RWPE2 (cell line): ENCODE results near the gene ABCB6.

Experiments used
- ATAC-seq: fragments of 200-7000 bp; cut with Tn5 transposase; 3 replicates; pipeline ENCODE4 v1.9.1; 2021; ENCODE audit warnings: low read depth
- DNase-seq: peaks from one replicate; pipeline ENCODE4 v3.0.0-alpha.2; 2020; ENCODE audit warnings: low spot score
- H3K27ac ChIP-seq: fragments of 450-650 bp; 2 replicates; pipeline ENCODE4 v1.5.1; 2017; ENCODE audit warnings: mild to moderate bottlenecking; ENCODE audit not compliant: poor library complexity, severe bottlenecking
- H3K27me3 ChIP-seq: fragments of 250-450 bp; sonication (Bioruptor Pico); 2 replicates; pipeline ENCODE4 v1.5.1; 2021; ENCODE audit warnings: mild to moderate bottlenecking, moderate library complexity; ENCODE audit not compliant: insufficient read depth, poor library complexity, severe bottlenecking
- H3K36me3 ChIP-seq: fragments of 250-450 bp; sonication (Bioruptor Pico); 2 replicates; pipeline ENCODE4 v1.5.1; 2020; ENCODE audit warnings: low read depth, mild to moderate bottlenecking, moderate library complexity
- H3K4me1 ChIP-seq: fragments of 250-450 bp; sonication (Bioruptor Pico); 2 replicates; pipeline ENCODE4 v1.5.1; 2021; ENCODE audit warnings: mild to moderate bottlenecking, moderate library complexity; ENCODE audit not compliant: insufficient read depth, poor library complexity, severe bottlenecking
- H3K4me3 ChIP-seq: fragments of 250-450 bp; sonication (Bioruptor Pico); 2 replicates; pipeline ENCODE4 v1.5.1; 2021; ENCODE audit warnings: mild to moderate bottlenecking, moderate library complexity; ENCODE audit not compliant: severe bottlenecking
- H3K9me3 ChIP-seq: fragments of 250-450 bp; sonication (Bioruptor Pico); 2 replicates; pipeline ENCODE4 v1.5.1; 2021; ENCODE audit warnings: mild to moderate bottlenecking, moderate library complexity; ENCODE audit not compliant: severe bottlenecking
- TF ChIP-seq, protein P1 (sequence below): fragments of 450-650 bp; IDR thresholded peaks from one replicate; pipeline ENCODE4 v1.5.1; 2017; ENCODE audit warnings: mild to moderate bottlenecking, moderate library complexity; ENCODE audit not compliant: poor library complexity, severe bottlenecking

Gene ABCB6

DNA sequence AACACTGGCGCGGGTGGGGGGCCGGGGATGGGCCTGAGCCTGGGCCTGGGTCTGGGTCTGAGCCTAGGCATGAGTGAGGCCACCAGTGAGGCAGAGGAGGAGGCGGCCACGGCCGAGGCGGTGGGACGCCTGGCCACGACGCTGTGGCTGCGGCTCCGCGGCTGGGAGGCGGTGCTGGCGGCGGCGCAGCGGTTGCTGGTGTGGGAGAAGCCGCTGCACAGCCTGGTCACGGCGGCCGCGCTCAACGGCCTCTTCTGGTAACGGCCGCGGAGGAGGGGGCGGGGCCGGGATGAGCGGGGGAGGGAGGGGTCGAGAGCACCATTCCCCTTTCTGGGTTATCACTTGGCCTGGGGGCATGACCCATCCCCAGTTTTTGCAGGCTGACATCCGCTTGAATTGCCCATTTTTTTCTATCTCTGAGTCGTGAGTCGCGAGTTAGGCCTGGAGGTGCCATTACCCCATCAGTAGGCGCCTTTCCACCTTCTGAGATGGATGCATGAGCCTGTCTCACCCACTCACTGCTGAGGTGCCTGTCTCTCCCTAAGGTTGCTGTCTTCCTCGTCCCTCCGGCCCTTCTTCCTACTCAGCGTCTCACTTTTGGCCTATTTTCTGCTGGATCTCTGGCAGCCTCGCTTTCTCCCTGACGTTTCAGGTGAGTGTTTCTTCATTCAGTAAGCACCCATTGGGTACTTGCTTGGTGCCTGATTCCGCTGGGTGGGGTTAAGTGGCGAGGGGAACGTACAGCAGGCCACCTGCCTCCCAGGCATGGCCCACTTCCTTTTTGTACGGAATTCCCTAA, 40.2 kb downstream of the ABCB6 start:
- H3K36me3 ChIP-seq, result peaks cover 43% of the 10 kb centered on the region
- peak overlapping the region; percentile 81 for H3K4me3 ChIP-seq
- no peaks in the 10 kb centered on the region for H3K9me3 ChIP-seq
- no peaks in the 10 kb centered on the region for H3K27me3 ChIP-seq
- H3K4me1 ChIP-seq, result no peaks in the 10 kb centered on the region
- ATAC-seq (peak; percentile 1; the same call in 1 of the 3 replicates), DNase-seq (no peak)
- H3K27ac ChIP-seq, result peak overlapping the region; percentile 91
- TF ChIP-seq, protein P1, sequence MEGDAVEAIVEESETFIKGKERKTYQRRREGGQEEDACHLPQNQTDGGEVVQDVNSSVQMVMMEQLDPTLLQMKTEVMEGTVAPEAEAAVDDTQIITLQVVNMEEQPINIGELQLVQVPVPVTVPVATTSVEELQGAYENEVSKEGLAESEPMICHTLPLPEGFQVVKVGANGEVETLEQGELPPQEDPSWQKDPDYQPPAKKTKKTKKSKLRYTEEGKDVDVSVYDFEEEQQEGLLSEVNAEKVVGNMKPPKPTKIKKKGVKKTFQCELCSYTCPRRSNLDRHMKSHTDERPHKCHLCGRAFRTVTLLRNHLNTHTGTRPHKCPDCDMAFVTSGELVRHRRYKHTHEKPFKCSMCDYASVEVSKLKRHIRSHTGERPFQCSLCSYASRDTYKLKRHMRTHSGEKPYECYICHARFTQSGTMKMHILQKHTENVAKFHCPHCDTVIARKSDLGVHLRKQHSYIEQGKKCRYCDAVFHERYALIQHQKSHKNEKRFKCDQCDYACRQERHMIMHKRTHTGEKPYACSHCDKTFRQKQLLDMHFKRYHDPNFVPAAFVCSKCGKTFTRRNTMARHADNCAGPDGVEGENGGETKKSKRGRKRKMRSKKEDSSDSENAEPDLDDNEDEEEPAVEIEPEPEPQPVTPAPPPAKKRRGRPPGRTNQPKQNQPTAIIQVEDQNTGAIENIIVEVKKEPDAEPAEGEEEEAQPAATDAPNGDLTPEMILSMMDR, result peak; percentile 35

DNA sequence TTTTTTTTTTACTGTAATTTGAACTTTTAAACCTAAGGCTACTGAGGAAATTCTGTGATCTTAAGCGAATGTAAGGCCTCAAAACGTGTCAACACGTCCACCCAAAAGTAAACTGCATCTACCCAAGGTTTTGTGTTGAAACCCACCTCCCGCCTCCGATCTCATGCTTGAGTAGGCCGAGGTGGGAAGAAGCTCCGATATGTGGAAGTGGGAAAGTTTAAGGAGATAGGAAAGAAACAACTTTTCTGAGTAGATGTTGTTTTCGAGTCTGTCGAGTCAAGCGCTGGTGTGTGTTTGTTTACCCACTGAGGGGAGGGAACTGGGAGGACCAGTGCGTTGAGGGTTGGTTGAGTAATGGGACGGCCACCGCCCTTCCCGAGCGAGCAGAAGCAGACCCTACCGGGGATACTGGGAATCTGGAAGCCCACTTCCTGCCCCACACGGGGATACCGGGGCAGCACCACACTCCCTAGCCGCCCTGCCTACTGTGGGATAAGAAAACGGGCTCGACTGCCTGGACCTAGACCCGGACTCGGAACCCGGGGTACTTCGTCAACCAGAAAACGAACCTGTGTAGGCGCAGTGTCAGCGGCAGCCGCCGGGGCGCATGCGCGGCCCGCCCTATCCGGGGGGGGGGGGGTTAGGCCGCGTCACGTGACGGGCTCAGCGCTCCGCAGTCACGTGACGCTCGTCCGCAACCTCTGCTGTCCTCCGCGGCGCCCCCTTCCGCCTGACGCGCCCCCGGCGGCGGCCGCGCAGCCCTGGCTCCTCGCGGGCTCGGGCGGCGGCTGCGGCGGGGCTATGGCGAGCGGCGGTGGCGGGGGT, 41.0 kb downstream of the ABCB6 start, which contains the start of gene RETREG2:
Gene RETREG2 (plus strand): TSS at position 724 of the 825 bp plus-strand sequence. CDS start 78 bp downstream, at position 802.
- TF ChIP-seq, protein P1, result peak; percentile 54
- H3K27ac ChIP-seq, result peak within 1 kb of the TSS; percentile 91
- H3K36me3 ChIP-seq, result peaks cover 36% of the 10 kb centered on the region
- ATAC-seq (peak; percentile 73), DNase-seq (peak; percentile 90)
- no peaks in the 10 kb centered on the region for H3K9me3 ChIP-seq
- H3K27me3 ChIP-seq, result no peaks in the 10 kb centered on the region
- H3K4me1 ChIP-seq, result no peaks in the 10 kb centered on the region
- peak within 1 kb of the TSS; percentile 81 for H3K4me3 ChIP-seq

DNA sequence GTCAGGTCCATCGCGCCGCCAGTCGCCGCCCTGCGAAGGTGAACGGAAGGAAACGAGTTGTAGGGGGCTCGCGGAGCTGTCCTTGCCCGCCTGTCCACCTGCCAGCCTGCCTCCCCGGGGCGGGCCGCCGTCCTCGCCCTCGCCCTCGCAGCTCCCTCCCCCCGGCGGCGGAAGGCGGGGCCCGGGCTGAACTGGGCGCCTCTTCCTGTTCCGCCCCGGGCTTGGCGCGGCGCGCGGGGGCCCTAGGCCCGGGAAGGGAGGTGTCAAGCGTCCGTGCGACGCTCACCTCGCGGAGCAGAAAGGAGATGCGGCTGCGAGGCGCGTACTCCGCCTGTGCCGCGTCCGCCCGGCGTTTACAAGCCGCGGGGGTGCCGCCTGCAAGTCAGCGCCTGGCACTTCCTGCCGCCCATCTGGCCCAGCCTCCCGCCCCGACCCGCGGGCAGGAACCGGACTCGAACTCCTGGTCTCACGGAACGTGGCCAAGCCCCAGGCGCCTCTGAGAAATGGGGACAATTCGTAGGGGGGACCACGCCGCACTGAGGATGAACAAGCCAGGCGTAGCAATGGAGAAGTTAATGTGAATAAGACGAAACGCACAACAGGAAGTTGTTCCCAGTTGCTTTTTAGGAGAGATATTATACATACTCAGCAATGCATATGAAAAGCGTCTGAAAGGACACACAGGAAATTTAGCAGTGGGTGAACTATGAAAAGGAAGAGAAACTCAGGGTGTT, 41.8 kb downstream of the ABCB6 start, which contains the start of gene CNPPD1:
Gene CNPPD1 (minus strand): TSS at position 108 of the 734 bp plus-strand sequence. CDS start 97 bp downstream, at position 11.
- Histone ChIP-seq H3K9me3 (no peaks in the 10 kb centered on the region), H3K27me3 (no peaks in the 10 kb centered on the region), H3K4me1 (no peaks in the 10 kb centered on the region), H3K4me3 (peak within 1 kb of the TSS; percentile 81), H3K36me3 (peaks cover 35% of the 10 kb centered on the region), H3K27ac (peak within 1 kb of the TSS; percentile 91)
- TF ChIP-seq, protein P1, result no peak
- ATAC-seq (peak; percentile 76), DNase-seq (peak; percentile 80)

DNA sequence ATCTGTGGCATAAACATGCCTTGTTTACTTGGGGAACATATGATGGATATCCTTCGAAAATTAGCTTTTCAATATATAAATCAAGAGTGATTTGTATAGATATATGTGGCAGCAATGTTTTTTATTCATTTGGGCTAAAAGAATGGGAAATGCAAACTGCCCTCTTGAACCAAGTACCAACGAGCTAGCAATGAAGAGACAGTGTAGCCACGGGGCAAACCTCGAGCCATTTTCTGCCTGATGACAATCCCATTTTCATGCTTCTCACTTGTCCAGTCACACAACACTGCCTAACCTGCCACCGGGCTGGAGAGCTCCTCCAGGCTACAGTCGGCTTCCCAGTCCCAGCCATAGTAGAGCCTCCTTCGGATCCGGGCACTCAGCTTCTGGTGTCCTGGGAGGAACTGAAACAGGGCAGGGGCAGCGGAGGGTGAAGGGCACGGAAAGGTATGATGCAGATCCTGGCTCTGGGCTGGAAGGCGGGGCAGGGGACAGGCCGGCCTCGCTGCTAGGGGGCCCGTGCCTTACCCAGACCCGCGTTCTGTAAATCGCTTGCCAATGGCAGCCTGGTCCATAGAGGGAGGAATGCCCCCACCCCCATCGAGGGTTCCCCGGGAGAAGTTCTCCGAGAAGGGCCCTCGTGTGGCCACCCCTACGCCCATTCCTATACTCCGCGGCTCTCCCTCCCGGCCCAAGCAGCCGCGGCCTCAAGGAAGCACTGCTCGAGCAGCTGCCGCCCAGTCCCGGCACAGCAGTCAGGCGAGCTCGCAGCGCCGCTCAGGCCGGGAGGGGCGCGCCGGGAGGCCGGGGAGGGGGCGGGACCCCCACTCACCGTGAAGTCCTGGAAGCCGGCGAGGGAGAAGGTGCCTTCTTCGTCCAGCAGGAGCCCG, 42.6 kb downstream of the ABCB6 start:
- H3K36me3 ChIP-seq, result peaks cover 42% of the 10 kb centered on the region
- ATAC-seq (peak; percentile 56), DNase-seq (no peak)
- no peaks in the 10 kb centered on the region for H3K4me1 ChIP-seq
- peak overlapping the region; percentile 81 for H3K4me3 ChIP-seq
- TF ChIP-seq, protein P1, result no peak
- peak overlapping the region; percentile 91 for H3K27ac ChIP-seq
- H3K9me3 ChIP-seq, result no peaks in the 10 kb centered on the region
- no peaks in the 10 kb centered on the region for H3K27me3 ChIP-seq
